IgD-negative memory B cell (primary cell): ENCODE data around the gene ROR2. TPM values are rescaled to one million over a fixed set of nuclear protein-coding genes. Genes with fewer than 3 reads are reported as not detected.
A peak's percentile ranks its signal among the peaks of the same experiment; 100 is the strongest.
"Not testable (repeated sequence)": the region's sequence is repeated elsewhere in the genome, so short reads cannot be mapped to it uniquely, and the experiment has no call there.

Experiments
- H3K27ac Mint-ChIP-seq, 3 donors: one replicate each; pipeline ENCODE4 v1.8.0; 2020 to 2022; ENCODE audit warnings: mild to moderate bottlenecking in 3 of 3, mixed read lengths in 3 of 3, moderate library complexity in 1 of 3
- H3K27me3 Mint-ChIP-seq: one replicate; pipeline ENCODE4 v1.8.0; 2021; ENCODE audit warnings: mixed read lengths
- H3K36me3 Mint-ChIP-seq: one replicate; pipeline ENCODE4 v1.8.0; 2020; ENCODE audit warnings: mild to moderate bottlenecking, mixed read lengths
- H3K4me1 Mint-ChIP-seq, 3 donors: one replicate each; pipeline ENCODE4 v1.8.0; 2020 to 2022; ENCODE audit warnings: mixed read lengths in 3 of 3, mild to moderate bottlenecking in 1 of 3
- H3K4me3 Mint-ChIP-seq, 4 donors: one replicate each; pipeline ENCODE4 v1.8.0; 2020 to 2022; ENCODE audit warnings: mild to moderate bottlenecking in 4 of 4, mixed read lengths in 4 of 4, moderate library complexity in 3 of 4
- H3K9me3 Mint-ChIP-seq, 3 donors: one replicate each; pipeline ENCODE4 v1.8.0; 2020 to 2021; ENCODE audit warnings: mixed read lengths in 3 of 3, mild to moderate bottlenecking in 1 of 3
- polyA plus RNA-seq: library from polyadenylated mRNA; unstranded; fragments of 300-500 nt; fragmentation: Illumina TruSeq; gene quantifications from one replicate; pipeline ENCODE4 v1.2.3, GENCODE V29; 2021

ROR2 gene
- polyA plus RNA-seq, 1 donor from 2014 or later, result not detected

DNA sequence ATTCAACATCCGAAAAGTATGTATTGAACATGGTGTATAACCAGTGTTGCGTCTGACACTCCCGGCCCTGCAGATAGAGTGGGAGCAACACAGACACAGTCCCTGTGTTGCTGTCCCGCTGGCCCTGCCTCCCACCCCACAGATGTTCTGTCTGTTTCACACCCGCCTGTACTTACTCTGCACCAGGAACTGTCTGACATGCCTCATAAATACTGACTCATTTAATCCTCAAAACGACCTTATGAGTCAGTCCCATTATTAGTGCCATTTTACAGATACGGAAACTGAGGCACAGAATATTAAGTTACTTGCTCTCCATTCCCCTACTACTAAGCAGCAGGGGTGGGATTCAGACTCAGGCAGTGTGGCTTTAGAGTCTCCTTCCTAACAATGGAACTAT is 416.6 kb downstream of the ROR2 start:
- Mint-ChIP-seq H3K9me3 (no peaks in the 10 kb centered on the region), H3K27ac (peak overlapping the region in 2 of 3 donors; percentile 18 to 36), H3K4me1 (peaks cover 0 to 2% (median 0%) of the 10 kb centered on the region in 3 donors), H3K36me3 (no peaks in the 10 kb centered on the region), H3K27me3 (peaks cover 8% of the 10 kb centered on the region), H3K4me3 (no peak overlapping the region)

GRCh38 chr9:91532325-91532724 is 417.7 kb downstream of the ROR2 start:
- Mint-ChIP-seq H3K4me3 (no peak overlapping the region), H3K9me3 (peaks cover 0 to 2% (median 0%) of the 10 kb centered on the region in 3 donors), H3K36me3 (no peaks in the 10 kb centered on the region), H3K27ac (no peak overlapping the region), H3K4me1 (peaks cover 0 to 2% (median 0%) of the 10 kb centered on the region in 3 donors), H3K27me3 (peaks cover 8% of the 10 kb centered on the region)

DNA sequence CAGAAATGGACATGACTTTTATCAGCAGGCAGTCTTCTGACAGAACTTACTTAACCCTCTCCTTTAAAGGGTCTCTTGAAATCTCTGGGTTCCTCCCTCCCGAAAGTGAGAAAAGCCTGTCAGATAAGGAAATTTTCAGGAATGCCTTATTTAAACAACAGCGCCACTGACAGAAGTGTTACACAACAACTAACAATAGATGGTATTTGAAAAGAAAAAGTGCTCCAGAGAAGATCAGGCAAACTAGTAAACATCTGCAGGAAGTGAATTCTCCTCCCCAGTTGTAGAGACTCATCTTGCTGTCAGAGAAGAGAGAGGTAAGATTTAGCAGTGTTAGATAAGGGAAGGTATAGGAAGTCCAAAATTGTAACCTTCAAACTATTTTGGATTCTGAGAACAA is 419.2 kb downstream of the ROR2 start:
- H3K4me1 Mint-ChIP-seq, result peaks cover 0 to 2% (median 0%) of the 10 kb centered on the region in 3 donors
- no peak overlapping the region for H3K4me3 Mint-ChIP-seq
- peaks cover 11% of the 10 kb centered on the region for H3K27me3 Mint-ChIP-seq
- no peak overlapping the region for H3K27ac Mint-ChIP-seq
- peaks cover 0 to 6% (median 2%) of the 10 kb centered on the region in 3 donors for H3K9me3 Mint-ChIP-seq
- no peaks in the 10 kb centered on the region for H3K36me3 Mint-ChIP-seq

GRCh38 chr9:91522481-91522880 is 427.5 kb downstream of the ROR2 start:
- peaks cover 0 to 20% (median 14%) of the 10 kb centered on the region in 3 donors for H3K9me3 Mint-ChIP-seq
- no peaks in the 10 kb centered on the region for H3K4me1 Mint-ChIP-seq
- H3K27me3 Mint-ChIP-seq, result peaks cover 5% of the 10 kb centered on the region
- no peak overlapping the region for H3K4me3 Mint-ChIP-seq
- H3K27ac Mint-ChIP-seq, result no peak overlapping the region
- peaks cover 2% of the 10 kb centered on the region for H3K36me3 Mint-ChIP-seq

DNA sequence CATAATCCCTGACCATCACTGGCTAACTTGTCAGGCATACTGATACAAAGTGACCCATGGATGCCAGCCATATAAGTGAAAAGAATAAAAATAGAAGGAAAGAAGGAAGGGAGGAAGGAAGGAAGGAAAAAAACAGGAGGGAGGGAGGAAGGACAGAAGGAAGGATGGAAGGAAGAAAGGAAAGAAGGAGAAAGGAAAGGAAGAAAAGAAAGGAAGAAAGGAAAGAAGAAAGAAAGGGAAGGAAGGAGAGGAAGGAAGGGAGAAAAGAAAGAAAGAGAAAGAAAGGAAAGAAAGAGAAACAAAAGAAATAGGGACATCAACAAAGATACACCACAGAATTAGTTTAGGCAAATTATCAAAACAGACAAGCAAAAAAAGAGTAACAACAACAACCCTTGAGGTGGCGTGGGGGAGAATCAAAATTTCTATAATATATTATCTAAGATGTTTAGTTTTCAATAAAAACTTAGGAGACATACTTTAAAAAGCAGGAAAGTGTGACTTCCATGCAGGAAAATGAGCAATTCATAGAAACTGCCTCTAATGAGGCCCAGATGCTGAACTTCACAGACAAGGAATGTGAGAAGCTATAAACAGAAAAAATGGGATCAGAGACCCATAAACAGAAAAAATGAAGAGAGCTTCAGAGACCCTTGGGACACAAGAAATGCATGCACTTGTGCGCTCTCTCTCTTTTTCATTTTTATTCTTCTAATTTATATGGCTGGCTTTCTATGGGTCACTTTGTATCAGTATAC is 430.3 kb downstream of the ROR2 start:
- Mint-ChIP-seq H3K9me3 (peaks cover 2 to 16% (median 5%) of the 10 kb centered on the region in 3 donors), H3K27me3 (peaks cover 8% of the 10 kb centered on the region), H3K27ac (peak overlapping the region in 1 of 3 donors; percentile 17), H3K4me1 (peaks cover 0 to 8% (median 7%) of the 10 kb centered on the region in 3 donors), H3K36me3 (peaks cover 2% of the 10 kb centered on the region), H3K4me3 (no peak overlapping the region)

DNA sequence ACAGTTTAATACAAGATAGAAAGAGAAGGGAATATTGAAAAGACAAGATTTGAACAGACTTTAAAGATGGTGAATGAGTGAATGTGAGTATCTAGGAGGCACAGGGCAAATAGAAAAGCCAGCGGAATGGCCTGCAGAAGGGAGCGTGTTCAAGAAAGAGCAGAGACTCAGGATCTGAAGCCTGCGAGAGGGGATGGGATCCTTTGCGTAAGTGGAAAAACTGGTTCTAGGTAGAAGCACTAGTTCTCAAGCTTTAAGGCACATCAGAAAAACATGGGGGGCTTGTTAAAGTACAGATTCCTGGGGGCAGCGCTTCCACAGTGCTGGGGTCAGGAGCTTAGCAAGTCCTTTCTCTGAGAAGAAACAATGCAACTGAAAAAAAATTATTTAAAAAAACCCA is 431.6 kb downstream of the ROR2 start:
- Mint-ChIP-seq H3K4me3 (no peak overlapping the region), H3K36me3 (peaks cover 2% of the 10 kb centered on the region), H3K9me3 (peaks cover 2 to 10% (median 3%) of the 10 kb centered on the region in 3 donors), H3K27me3 (peaks cover 11% of the 10 kb centered on the region), H3K27ac (peak overlapping the region in 1 of 3 donors; percentile 76), H3K4me1 (peaks cover 2 to 8% (median 7%) of the 10 kb centered on the region in 3 donors)

- Mint-ChIP-seq H3K27ac (no peak overlapping the region), H3K4me3 (no peak overlapping the region), H3K4me1 (peaks cover 2 to 8% (median 7%) of the 10 kb centered on the region in 3 donors), H3K9me3 (peaks cover 2 to 10% (median 3%) of the 10 kb centered on the region in 3 donors), H3K36me3 (peaks cover 2% of the 10 kb centered on the region), H3K27me3 (peaks cover 11% of the 10 kb centered on the region)
These were observed 432.2 kb downstream of the ROR2 start for GRCh38 chr9:91517801-91518200.

DNA sequence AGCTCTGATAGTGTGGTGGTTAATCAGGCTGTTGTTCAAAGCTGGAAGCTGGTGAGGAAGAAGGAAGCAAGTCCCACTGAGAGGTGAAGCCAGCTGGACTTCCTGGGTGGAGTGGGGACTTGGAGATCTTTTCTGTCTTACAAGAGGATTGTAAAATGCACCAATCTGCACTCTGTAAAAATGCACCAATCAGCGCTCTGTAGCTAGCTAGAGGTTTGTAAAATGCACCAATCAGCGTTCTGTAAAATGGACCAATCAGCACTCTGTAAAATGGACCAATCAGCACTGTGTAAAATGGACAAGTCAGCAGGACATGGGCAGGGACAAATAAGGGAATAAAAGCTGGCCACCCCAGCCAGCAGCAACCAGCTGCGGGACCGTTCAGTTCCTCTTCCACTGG is 432.7 kb downstream of the ROR2 start:
- not testable (repeated sequence) for H3K4me1 Mint-ChIP-seq, H3K27ac Mint-ChIP-seq, H3K36me3 Mint-ChIP-seq, H3K4me3 Mint-ChIP-seq
- peaks cover 2 to 12% (median 5%) of the 10 kb centered on the region in 3 donors for H3K9me3 Mint-ChIP-seq
- peaks cover 11% of the 10 kb centered on the region for H3K27me3 Mint-ChIP-seq

DNA sequence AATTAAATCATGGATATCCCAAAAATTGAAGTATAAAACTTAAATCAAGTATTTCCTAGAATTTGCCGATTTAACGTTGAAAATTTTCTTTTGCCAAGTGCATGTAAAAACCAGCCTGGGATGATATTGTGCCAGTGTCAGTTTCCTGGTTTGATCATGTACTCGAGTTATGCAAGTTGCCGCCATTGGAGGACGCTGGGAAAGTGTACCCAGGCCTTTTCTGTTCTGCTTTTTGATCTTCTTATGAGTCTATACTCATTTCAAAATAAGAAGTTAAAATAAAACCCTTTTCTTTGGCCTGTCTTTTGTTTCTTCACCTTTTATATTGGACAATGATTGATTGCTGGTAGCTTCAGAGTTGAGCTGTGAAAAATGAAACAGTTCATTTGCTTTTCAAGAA is 433.3 kb downstream of the ROR2 start:
- peaks cover 3 to 14% (median 7%) of the 10 kb centered on the region in 3 donors for H3K9me3 Mint-ChIP-seq
- H3K27me3 Mint-ChIP-seq, result peaks cover 11% of the 10 kb centered on the region
- peaks cover 2 to 8% (median 7%) of the 10 kb centered on the region in 3 donors for H3K4me1 Mint-ChIP-seq
- H3K4me3 Mint-ChIP-seq, result no peak overlapping the region
- peaks cover 2% of the 10 kb centered on the region for H3K36me3 Mint-ChIP-seq
- H3K27ac Mint-ChIP-seq, result no peak overlapping the region

DNA sequence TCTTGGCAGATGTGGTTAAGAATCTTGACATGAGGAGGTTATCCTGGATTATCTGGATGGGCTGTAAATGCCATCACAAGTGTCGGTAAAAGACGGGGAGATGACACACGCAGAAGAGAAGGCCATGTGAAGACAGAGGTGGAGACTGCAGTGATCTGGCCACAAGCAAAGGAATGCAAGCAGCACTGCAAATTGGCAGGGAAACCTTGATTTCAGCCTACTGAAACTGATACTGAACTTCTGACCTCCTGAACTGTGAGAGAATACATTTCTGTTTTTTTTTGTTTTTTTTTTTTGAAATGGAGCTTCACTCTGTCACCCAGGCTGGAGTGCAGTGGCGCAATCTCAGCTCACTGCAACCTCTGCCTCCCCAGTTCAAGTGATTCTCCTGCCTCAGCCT is 433.9 kb downstream of the ROR2 start:
- Mint-ChIP-seq H3K36me3 (peaks cover 3% of the 10 kb centered on the region), H3K27ac (no peak overlapping the region), H3K4me3 (peak overlapping the region in 1 of 4 donors; percentile 60), H3K4me1 (peaks cover 2 to 8% (median 7%) of the 10 kb centered on the region in 3 donors), H3K9me3 (peaks cover 3 to 14% (median 9%) of the 10 kb centered on the region in 3 donors), H3K27me3 (peaks cover 11% of the 10 kb centered on the region)

- H3K4me3 Mint-ChIP-seq, result peak overlapping the region in 3 of 4 donors; percentile 47 to 61 (median 60)
These were observed 434.8 kb downstream of the ROR2 start for GRCh38 chr9:91515074-91515687.

More at GRCh38 chr9:91515074-91515687, 434.8 kb downstream of the ROR2 start:
- Mint-ChIP-seq H3K9me3 (peaks cover 3 to 14% (median 10%) of the 10 kb centered on the region in 3 donors), H3K4me1 (peaks cover 2 to 8% (median 7%) of the 10 kb centered on the region in 3 donors), H3K27ac (peak overlapping the region in 1 of 3 donors; percentile 41), H3K27me3 (peaks cover 11% of the 10 kb centered on the region), H3K36me3 (peaks cover 3% of the 10 kb centered on the region)

Other genes starting within 250 kb of the ROR2 start
- gene SPTLC1, start 165.2 kb upstream of the ROR2 start, polyA plus RNA-seq, result 26.7 TPM